HG02852 (cell line): ENCODE results near the gene TMEM253.
A peak's percentile ranks its signal among the peaks of the same experiment; 100 is the strongest.

ENCODE experiments used
- ATAC-seq: cut with Tn5 transposase; IDR thresholded peaks from one replicate; pipeline ENCODE4 v1.9.1; 2021; ENCODE audit warnings: mild to moderate bottlenecking, moderate library complexity; ENCODE audit not compliant: unreplicated experiment

The TMEM253 gene

DNA sequence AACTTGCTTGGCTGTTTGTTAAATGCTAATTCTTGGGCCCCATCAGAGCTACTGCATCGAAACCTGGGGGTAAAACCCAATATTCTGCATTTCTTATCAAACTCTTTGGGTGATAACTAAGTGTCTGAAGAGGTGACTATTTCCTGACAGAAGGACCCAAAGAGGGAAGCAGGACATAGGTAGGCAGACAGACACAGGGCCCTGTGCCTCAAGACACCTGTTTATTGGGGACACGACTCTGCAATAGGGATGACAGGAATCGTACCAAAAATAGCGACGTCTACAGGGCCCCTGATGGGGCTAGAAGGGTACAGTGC is 11.0 kb upstream of the TMEM253 start:
- no peak for ATAC-seq

DNA sequence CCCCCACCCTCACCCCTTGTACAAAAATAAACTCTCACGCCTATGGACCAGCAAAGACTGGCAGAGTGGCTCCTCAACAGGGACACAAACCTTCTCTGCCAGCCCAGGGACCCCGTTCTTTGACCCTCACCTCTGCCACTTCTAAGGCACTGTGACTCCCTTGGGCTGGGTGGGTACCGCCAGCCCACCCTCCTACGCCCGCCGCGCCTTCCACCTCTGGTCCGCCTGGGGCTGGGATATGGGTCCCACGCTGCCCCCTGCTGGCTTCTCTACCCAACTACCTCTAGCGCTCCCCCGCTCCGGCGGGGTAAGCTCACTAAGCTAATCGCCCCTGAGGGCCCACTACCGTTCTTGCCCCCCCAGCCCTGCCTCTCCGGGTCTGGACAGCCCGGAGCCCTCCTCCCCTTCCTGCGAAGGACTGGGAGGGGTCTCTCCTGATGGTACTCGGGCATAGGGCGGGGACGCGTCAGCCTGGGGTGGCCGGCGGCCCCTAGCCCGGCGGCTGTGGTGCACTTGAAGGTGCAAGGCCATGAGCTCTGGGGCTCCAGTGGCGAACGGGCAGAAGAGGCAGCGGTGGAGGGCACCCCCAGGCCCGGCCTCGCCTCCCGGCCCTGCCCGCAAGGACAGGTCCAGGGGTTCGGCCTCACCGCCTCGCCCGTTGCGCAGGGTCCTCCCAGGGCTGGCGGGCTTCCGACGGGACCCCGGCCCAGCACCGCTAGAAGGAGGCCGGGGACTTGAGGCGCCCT is 10.5 kb upstream of the TMEM253 start:
- ATAC-seq: no peak

DNA sequence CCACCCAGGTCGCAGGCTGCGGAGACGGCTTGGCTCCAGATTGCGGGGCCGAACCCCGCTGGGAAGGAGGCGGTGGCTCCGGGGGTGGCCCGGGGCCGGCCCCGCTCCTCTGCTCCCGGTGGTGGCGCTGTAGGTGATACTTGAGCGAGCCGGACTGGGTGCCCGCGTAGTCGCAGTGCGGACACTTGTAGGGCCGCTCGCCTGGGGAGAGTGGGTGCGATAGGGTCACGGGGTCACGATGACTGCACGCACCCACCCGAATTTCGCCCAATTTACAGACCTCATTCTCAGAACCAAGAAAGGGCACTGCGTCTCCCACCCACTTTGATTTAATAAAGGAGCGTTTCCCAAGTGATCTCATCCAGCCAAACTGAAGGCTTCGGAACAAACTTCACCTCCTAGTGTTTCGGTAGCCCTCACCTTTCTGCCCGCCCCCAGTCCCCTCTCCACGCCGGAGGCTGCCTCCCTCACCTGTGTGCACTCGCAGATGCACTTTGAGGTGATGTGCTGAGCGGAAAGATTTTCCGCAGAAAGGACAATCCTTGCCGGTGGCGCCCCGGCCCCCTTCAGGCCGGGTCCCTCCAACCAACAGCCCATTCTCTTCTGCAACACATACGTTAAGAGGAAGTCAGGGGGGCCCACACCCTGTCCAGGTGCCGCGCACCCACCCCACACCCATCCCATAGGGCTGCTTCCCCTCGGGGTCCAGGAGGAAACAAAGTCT is 9.8 kb upstream of the TMEM253 start:
- no peak for ATAC-seq

DNA sequence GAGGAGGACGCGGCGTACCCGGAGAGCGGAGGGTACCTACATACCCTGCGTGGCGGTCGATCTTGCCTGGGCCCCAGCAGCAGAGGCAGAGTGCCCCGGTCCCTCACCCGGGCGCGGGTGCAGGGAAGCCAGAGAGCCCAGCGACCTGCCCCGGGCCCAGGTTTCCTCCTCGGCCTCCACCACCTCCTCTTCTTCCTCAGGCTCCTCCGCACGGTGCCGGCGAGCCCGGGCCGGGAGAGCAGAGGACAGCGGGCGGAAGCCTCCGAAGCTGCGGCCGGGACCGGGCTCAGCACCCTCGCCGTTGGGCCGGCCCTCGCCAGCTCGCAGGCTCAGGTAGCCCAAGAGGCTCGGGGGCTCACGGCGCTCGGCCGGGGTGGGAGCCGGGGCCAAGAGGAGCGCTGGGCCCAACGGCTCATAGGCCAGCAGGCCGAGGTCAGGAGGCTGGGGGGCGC is 9.0 kb upstream of the TMEM253 start:
- ATAC-seq: no peak

DNA sequence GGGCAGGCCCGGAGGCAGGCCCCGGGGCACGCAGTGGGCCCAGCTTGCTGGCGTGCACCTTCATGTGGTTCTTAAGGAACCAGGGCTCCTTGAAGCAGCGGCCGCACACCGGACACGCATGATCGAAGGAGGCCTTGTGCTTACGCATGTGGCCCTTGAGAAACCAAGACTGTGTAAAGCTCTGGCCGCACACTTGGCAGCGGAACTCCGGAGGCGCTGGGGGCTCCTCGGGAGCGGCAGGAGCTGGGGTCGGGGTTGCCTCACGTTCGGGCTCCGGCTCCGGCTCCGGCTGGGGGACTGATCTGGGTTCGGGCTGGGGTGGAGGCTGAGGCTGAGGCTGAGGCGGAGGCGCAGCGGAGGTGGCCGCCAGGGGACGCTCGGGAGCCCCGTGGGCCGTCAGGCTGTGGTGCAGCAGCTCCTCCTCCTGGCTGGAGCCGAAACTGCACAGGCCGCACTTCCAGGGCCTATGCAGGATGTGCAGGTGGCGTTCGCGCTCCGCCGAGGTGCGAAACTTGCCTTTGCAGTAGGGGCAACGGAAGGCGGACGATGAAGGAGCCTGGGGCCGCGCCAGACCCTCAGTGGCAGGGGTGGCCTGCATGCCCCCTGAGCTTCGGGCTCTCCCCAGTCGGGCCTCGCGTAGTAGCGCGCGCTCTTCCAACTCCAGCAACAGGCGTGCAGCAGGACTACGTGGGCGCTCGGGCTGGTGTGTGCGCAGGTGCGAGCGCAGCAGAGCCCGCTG is 8.4 kb upstream of the TMEM253 start:
- peak; percentile 81 for ATAC-seq

DNA sequence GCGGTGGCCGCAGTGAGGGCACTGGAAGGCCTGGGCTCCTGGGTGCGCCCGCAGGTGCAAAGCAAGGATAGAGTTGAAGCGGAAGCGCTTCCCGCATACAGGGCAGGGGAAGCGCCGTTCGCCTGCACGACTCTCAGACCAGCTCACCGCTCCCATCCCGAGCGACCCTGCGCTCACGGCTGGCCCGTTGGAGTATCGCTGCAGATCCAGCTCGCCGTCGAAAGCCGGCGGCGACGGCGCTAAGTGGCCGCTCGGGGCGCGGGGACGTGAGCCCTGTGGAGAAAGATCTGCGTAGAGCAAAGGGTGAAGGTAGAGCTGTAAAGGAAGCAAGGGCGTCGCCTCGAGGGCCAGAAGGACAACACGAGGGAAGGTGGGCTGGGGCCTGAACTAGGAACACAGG is 7.8 kb upstream of the TMEM253 start:
- ATAC-seq: no peak

DNA sequence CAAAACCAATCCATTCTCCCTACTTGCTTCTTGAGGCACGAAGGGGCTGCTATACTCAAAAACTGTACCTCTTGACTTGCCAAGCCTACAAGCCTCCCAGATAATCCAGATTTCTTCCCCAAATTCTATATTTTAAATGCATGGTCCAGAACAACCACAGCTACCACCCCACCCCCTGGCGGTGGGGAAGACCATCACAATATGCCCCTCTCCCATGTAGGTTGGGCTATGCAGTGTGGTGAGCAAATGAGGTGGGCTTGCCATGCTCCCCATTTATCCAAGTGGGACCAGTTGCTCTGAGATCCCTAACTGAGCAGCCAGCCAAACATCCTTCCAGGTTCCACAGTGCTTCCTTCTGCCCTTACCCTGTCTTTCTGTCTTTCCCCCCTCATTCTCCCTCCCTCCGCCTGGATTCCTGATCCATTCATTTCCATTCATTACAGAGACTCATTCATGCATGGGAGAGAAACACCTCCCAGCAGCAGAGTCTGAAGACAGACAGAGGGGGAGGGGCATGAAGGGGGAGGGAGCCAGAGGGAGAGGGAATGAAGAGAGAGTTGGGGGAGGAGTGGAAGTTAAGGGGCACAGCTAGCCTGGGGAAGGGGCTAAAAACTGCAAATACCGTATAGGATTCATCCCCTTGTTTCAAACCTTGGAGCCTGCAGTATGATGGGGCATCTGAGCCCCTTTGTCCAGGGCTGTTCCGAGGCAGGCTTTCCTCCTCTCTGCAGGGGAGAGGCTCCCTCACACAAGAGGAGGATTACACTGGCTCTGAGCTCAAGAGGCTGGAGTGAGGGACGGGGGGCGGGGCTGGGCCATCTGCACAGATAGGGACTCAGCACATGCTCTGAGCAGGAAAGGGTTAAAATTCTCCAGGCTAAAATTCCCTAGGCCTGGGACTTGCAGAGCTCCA is 6.8 kb upstream of the TMEM253 start:
- ATAC-seq: no peak

DNA sequence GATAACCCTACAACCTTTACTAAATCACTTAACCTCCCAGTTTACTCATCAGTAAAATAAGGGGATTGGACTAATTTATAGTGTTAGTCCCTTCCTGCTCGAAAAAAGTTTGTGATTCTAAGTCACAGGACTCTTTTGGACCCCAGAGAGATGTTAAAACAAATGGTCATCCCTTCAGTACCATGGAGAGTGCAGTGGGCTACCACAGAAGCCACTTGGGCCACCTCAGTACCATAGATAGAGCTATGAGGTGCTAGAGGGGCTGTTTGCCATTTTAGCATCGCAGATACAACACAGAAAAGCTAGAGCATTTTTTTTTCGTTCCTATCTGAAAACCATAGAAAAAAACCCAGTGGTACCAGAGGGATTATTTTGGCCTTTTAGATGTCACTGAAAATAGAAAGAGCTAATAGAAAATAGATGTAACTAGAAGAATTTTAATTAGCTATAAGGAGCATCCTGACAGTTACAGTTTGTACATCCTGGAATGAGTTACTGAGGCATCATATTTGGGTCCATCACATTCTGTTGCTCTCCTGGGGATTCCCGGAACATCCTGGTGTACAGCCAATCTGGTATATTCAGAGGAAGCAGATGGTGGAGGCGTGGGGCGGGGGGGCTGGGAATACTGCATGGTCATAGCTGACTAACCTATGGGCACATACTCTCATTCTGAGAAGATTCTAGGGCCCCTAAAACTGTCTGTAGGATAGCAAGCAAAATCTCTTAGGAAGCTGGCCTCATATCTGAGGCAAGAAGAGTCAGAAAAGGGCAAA is 5.2 kb upstream of the TMEM253 start:
- no peak for ATAC-seq

DNA sequence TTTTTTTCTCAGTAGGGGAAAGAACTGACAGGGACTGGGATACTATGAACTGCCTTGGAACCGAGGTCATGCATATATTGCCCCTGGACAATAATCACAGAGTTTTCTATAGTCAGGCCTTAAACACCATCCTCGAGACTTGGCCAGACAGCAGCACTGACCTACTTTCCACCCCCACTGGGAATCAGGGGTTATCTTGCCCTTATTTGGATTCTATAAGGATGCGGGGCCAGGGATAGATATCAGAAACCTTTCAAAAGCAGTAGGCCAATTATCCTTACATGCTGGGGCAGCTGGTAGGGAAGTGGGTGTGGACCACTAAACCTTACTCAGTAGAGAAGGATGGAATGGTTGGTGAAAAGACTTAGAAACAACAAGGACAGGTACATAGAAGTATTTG is 4.4 kb upstream of the TMEM253 start:
- ATAC-seq: no peak

DNA sequence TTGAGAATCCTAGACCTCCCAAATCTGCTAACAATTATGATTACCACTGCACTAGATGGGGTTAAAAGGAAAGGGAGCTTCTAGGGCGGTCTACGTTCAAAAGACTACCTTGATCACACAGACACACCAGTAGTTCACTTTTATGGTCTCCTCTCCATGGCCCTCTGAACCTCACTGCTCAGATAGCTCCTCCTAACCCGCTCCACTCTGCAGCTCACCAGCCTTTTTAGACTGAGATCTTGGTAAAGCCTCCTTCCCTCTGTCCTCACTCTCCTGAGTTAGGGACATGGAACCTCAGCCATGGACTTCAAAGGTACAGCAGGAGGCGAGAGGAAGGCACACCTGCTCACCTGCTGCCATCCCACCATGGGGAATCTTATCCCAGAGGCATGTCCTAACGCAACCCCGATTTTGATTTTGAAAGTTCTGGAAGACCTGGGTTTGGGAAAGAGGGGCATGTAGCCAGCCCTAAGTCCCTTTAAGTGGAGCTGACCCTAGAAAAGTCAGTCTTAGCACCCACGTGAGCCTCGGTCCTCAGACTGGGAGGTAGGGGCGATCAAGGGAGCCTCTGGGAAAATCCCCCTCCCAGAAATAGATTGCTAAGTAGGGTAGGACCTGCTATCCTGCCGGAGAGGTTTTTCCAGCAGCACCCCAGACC is 3.8 kb upstream of the TMEM253 start:
- ATAC-seq: no peak

DNA sequence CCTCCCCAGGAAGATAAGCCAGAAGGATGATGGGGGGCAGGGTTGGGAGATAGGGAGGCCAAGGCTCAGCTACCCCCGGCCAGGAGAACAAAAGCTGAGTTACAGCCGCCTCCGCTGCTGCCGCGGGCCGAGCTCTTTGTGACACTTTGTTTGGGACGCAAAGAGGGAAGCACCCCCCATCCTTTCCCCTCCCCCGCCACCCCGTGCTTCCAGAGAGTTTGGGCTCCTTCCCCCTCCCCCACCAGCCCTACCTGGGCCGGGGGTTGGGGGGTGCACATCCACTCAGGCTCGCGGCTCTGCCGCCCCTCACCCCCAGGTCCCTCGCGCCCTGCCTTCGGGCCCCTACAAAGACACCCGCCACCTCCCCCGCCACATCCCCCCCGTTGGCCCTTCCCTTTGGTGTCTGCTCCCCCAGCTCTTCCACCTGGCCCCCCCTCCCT is 3.2 kb upstream of the TMEM253 start:
- no peak for ATAC-seq

DNA sequence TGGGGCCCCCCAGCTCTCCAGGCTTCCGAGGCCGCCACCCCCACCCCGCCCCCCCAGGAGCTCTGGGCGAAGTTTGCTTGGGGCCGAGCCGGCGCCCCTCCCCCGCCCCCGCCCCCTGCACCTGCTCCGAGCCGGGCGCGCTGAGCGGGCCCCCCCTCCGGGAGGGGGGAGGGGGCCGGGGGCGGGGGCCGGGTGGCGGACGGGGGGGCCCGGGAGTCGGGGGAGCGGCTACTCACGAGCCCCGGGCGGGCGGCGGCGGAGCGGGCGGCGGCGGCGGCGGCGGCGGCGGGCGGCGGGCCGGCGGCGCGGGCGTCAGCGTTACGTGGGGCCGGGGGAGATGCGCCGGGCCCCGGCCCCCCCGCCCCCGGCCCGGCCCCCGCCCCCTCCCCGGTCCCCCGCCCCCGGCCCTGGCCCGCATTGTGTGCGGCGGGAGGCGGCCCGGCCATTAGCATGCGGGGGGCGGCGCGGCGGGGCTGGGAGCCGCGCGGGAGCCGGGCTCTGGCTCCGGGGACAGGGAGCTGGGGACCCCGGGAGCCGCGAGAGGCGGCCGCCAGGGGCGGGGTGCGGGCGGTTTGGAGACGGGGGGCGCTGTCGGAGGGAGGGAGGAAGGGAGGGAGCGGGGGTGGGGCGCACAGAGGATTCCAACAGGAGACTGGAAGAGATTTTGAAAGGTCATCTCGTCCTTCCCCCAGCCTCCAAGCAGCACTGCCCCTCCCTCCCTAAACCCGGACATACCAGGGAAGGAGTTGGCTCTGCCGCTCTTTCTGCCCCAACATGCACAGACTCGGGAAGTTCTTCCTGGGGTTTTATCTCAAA is 2.6 kb upstream of the TMEM253 start, which contains the start of gene ZNF219:
ZNF219 (minus strand) TSS at position 580 of the 816 bp plus-strand sequence. CDS start 5,064 bp downstream, outside the sequence.
- ATAC-seq: no peak

DNA sequence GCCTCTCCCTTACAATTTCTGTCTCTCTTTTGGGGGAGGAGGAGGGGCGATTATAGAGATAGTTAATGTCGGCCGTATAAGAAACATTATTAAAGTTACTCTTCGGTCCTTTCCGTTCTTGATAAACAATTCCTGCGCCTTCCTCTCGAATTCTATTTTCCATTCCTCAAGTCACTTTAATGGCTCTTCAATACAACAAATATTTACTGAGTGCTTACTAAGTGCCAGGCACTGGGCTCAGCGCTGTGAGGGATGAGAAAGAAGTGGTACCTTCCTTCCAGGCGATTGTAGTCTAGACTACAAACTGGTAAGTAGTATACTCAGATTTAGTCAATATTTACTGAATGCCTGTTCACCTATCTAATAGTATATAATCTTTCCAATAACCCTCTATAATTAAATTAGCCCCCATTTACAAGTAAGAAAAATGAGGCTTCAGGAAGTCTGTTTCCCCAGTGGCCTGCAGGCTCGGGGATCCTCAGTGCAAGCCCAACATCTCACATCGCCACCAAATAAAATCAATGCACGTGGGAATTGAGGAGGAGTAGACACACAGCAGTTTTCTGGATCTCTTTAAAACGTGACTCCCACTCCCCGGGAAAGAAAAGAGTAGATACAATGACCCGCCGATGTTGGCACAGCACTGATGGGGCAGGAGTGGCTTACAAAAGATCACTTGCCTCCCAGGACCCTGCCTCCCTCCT is 1.8 kb upstream of the TMEM253 start:
- no peak for ATAC-seq

DNA sequence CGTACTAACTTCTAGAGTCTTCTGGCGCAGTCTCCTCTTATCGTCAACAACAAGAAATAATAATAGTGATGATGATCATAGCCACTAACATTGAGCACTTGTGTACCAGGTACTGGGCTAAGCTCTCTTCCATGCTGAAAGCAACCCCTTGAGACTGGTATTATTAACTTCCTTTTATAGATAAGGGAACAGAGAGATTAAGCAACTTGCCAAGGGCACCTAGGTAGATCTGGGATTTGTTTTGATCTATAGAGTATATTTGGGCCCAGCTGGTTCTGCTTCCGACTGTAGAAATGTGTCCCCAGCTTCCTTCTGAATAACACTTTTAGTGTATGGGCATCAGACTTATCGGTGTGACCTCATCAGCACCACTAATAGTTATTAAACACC is 1.3 kb upstream of the TMEM253 start:
- ATAC-seq: no peak

DNA sequence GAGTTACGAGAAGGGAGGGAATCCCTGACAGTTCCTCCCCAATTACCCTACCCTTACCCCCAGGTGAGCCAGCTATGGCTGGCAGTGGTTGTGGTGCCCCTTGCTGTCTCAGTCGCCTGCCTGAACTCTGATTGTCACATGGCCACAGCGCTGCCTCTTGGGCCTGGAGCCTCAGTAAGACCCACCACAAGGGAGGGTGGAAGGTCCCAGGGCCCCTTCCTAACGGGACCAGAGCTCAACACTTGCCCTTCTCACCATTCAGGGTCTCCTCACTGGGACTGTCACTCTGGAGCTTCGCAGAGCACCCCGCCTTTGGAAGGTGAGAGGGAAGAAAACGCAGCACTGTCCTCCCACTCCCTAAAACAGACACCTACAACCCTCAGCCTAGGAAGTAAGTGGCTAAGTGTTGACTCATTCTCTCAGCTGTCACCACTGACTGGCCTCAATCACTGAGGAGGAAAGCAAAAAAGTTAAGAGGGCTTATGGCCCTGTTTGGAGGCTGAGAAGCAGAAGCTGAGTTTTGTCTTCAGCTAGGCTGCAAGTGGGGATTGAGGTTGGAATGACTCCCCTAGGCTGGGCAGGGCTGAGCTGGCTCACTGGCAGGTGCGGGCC is 1.0 kb downstream of the TMEM253 start:
- no peak for ATAC-seq

DNA sequence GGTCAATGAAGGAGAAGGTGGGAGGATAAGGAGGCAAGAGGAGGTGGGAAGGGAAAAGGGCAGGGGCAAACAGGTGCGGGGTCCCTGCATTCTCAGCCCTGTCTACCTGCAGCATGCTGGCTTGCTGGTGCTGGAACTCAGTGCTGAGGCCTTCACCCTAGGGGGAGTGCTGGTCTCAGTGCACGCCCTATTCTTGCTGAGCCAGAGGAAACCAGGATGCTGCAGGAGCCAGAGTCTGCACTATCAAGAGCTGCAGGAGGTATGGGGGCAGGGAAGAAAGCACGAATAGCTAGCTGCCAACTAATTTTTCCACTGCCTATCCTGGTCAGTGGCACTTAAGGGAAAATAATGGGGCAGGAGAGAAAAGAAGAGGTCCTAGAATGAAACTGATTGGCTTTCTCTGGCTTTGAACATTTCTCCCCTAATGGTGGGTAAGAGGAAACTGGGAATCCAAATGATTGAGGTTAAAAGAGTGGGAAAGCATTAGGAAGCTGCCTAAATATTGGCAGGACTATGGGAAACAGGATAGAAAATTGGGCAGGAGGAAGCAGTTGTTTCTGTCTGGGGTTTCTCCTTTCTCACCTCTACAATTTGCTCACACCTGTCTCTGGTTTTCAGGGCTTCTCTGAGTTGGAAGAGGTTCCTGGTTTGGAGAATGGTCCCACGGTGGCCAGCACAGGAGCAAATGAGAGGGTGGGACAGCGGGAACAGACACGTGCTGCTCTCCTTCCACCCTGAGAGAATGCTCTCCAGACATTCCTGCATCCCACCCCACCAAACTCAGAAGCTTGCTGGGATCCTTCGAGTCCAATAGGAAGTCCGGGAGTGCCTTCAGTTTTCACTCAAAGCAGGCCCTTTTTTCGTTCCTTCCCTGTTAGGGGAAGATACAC is 1.9 kb downstream of the TMEM253 start:
- ATAC-seq: no peak

DNA sequence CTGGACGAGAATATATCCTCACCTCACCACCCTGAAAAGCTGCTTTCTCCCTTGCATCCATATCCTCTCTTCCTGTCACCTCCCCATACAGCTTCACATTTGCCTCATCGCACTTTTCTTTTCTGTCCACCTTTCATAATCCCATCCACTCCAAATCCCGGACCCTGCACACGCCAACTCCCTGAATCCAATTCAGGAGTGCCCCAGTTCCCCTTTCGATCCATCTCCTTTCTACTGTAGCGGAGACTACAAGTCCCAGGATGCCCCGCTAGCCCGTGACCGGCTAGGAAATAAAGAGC is 2.5 kb downstream of the TMEM253 start:
- no peak for ATAC-seq
